Upper lobe of left lung (tissue), 4 donors: ENCODE measurements around the gene ECT2.

ENCODE experiments used
- POLR2A ChIP-seq, 4 donors: fragments of 450-650 bp; IDR thresholded peaks; one replicate each; pipeline ENCODE4 v1.5.1; 2016 to 2017; ENCODE audit warnings: antibody characterized with exemption in 4 of 4, mild to moderate bottlenecking in 2 of 4
- POLR2AphosphoS5 ChIP-seq, 2 donors: sonication (generic); formaldehyde crosslinking; IDR thresholded peaks; one replicate each; pipeline ENCODE4 v1.5.1; 2017; ENCODE audit warnings: antibody characterized with exemption in 2 of 2
- TF ChIP-seq, protein P1 (sequence below), 6 experiments: fragments of 450-650 bp in 4 of 6; fragments of 200-600 bp in 2 of 6; sonication (generic) in 2 of 6; IDR thresholded peaks; one replicate each; pipeline ENCODE4 v1.5.1; 2016 to 2019; ENCODE audit warnings: antibody characterized with exemption in 6 of 6

GRCh38 chr3:172816968-172817367 is 66.4 kb downstream of the ECT2 start:
- TF ChIP-seq POLR2A (IDR thresholded peaks at IDR 0.05) (no peak), POLR2AphosphoS5 (IDR thresholded peaks at IDR 0.05) (no peak)
- TF ChIP-seq, protein P1, sequence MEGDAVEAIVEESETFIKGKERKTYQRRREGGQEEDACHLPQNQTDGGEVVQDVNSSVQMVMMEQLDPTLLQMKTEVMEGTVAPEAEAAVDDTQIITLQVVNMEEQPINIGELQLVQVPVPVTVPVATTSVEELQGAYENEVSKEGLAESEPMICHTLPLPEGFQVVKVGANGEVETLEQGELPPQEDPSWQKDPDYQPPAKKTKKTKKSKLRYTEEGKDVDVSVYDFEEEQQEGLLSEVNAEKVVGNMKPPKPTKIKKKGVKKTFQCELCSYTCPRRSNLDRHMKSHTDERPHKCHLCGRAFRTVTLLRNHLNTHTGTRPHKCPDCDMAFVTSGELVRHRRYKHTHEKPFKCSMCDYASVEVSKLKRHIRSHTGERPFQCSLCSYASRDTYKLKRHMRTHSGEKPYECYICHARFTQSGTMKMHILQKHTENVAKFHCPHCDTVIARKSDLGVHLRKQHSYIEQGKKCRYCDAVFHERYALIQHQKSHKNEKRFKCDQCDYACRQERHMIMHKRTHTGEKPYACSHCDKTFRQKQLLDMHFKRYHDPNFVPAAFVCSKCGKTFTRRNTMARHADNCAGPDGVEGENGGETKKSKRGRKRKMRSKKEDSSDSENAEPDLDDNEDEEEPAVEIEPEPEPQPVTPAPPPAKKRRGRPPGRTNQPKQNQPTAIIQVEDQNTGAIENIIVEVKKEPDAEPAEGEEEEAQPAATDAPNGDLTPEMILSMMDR (IDR thresholded peaks at IDR 0.05), result no peak
